Left renal cortex interstitium (tissue), 4 donors: Measurements from ENCODE around the gene DAZAP1. TPM values are rescaled to one million over a fixed set of nuclear protein-coding genes. Genes with fewer than 3 reads are reported as not detected.

Source experiments
- DNase-seq, 4 donors: peaks; one replicate each; pipeline ENCODE4 v3.0.0-alpha.2; 2013; ENCODE audit warnings: low read depth in 4 of 4, low spot score in 2 of 4, missing footprints in 1 of 4
- polyA plus RNA-seq, 4 donors: library from polyadenylated mRNA; unstranded; fragments of 120-200 nt; gene quantifications; one replicate each; pipeline ENCODE4 v1.2.1, GENCODE V29; 2013; ENCODE audit not compliant: insufficient read length in 4 of 4

The DAZAP1 gene
- polyA plus RNA-seq, 4 donors: 67.1 to 110 (median 95.0) TPM

- no peak for DNase-seq
Observed at GRCh38 chr19:1423436-1424191, 16.2 kb downstream of the DAZAP1 start.

- no peak for DNase-seq
Observed at GRCh38 chr19:1424192-1424955, 17.0 kb downstream of the DAZAP1 start.

GRCh38 chr19:1425102-1425837, 17.9 kb downstream of the DAZAP1 start:
- no peak for DNase-seq

GRCh38 chr19:1425902-1426301, 18.5 kb downstream of the DAZAP1 start:
- DNase-seq: no peak

GRCh38 chr19:1426736-1427135, 19.4 kb downstream of the DAZAP1 start:
- no peak for DNase-seq

DNA sequence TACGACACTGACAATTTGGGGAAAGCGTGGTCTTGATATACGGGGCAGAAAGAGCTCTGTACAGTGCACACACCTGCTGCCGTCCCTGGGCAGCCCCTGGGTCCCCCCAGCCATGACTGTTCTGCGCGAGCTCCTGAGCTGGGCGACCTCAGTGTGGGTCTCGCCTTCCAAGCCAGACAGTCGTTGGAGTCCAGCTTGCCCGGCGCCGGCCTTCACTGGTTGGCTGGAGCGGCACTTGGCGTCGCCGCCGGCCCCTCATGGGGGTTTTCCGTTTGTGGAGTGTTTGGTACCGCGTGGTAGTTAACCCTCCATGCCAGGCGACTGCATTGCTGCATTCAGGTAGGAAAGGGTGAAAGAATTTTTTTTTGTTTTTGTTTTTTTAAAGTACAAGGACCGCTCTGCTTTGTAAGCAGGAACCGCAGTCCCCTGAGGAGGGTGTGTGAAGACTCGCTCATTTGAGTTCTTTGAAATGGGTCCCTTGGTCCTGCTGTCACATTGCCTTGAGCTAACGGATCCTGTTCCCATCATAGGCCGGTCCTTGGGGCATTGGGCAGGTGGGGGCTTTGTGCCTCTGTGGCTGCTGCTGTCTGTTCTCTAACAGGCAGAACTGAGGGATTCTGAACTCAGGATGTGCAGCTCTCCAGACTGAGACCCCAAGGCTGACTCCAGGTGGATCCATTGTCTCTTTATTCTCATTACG, 20.0 kb downstream of the DAZAP1 start:
- DNase-seq: no peak

DNA sequence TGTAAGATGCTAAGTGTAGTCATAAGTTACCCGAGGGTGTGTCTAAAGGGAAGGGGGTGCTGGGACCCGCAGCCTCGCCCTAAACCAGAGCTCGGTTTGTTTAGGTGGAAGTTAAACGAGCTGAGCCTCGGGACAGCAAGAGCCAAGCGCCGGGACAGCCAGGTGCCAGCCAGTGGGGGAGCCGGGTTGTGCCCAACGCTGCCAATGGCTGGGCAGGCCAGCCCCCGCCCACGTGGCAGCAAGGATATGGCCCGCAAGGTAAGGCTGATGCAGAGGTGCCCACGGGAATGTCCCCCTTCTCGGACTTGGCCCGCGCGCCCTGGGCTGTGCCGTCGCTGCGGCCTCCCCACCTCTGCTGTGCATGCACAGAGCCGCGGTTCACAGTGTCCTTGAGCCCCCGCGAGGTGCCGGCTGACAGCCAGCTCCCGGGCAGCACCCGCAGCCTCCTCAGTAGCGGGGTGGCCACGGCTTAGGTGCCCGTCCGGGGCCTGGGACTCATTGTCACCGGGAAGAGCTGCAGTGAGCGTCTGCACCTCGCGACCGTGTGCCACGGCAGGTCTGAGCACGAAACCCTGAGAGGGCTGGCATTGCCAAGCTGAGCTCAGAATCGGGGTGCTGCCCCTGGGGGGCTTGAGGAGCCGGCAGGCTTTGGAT, 21.5 kb downstream of the DAZAP1 start:
- no peak for DNase-seq

GRCh38 chr19:1429750-1430149, 22.4 kb downstream of the DAZAP1 start:
- DNase-seq: no peak

DNA sequence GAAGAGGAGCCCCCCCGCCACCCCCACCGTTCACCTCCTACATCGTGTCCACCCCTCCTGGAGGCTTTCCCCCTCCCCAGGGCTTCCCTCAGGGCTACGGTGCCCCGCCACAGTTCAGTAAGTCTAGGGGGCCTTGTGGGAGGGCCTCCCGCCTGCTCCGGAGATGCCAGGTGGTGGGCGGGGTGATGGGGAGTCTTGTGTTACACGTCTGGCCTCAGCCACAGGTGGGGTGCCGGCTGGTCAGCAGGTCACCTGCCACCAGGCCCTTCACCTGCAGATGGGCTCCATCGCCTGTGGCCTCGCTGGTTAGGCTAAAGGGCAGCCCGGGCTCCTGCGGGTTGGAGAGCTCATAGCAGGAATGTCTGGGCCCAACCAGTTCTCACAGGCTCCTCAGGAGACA, 22.9 kb downstream of the DAZAP1 start:
- no peak for DNase-seq

GRCh38 chr19:1431759-1432506, 24.5 kb downstream of the DAZAP1 start:
- no peak for DNase-seq

GRCh38 chr19:1432507-1432887, 25.1 kb downstream of the DAZAP1 start:
- DNase-seq: no peak

GRCh38 chr19:1433119-1434039, 26.0 kb downstream of the DAZAP1 start:
- no peak for DNase-seq

DNA sequence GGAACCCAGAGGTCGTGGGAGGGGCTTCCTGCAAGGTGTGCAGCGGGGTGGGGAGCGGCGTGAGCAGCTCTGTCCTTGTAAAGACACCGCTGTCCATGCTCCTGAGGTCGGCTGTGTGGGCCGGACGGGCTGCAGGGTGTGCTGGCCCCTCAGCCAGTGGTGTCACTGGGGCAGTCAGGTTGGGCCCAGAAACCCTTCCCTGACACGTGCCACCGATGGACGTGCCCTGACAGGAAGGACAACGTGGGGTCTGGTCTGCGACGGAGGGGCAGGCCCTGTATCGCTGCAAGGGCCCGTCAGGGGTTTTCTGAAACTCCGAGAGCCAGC, 26.6 kb downstream of the DAZAP1 start:
- DNase-seq: no peak

- DNase-seq: no peak
Observed at GRCh38 chr19:1434577-1435060, 27.2 kb downstream of the DAZAP1 start.

DNA sequence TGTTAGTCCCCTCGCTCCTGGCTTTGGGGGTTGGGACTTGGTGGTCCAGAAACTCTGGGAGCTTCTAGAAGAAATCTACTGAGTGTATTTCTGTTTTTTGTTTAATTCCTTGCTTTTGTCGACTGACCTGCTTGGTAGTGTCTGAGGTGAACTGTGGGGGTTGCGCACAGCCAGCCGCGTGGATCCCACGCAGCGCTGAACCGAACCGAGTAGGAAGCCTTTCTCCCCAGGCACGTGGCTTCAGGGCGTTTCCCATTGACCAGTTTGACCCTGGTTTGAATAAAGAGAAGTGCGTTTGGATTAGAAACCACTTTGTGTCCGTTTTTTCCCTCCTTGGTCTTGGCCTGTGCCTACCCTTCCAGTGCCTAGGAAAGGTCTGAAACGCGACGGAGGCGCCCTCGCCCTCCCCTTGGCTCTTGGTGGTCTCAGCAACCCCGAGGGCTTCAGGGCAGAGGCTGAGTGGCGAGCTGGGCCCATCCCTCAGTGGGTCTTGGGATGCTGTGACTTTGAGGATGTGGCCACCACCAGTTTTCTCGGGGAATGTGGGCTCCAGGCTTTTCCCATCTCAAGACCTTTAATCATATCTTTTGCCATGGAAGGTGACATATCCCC, 28.1 kb downstream of the DAZAP1 start:
- DNase-seq: no peak

DNA sequence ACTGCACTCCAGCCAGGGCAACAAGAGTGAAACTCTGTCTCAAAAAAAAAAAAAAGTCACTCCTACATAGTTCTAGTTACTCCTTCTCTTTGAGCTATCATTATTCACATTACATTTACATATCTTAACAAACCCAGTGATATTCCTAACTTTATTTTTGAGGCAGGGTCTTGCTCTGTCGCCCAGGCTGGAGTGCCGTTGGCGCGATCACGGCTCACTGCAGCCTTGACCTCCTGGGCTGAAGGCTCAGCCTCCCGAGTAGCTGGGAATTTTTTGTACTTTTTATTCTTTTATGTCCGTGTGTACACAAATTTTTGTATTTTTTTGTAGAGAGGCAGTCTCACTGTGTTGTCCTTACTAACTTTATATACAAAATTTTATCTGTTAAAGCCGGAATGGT, 30.2 kb downstream of the DAZAP1 start:
- no peak for DNase-seq

DNA sequence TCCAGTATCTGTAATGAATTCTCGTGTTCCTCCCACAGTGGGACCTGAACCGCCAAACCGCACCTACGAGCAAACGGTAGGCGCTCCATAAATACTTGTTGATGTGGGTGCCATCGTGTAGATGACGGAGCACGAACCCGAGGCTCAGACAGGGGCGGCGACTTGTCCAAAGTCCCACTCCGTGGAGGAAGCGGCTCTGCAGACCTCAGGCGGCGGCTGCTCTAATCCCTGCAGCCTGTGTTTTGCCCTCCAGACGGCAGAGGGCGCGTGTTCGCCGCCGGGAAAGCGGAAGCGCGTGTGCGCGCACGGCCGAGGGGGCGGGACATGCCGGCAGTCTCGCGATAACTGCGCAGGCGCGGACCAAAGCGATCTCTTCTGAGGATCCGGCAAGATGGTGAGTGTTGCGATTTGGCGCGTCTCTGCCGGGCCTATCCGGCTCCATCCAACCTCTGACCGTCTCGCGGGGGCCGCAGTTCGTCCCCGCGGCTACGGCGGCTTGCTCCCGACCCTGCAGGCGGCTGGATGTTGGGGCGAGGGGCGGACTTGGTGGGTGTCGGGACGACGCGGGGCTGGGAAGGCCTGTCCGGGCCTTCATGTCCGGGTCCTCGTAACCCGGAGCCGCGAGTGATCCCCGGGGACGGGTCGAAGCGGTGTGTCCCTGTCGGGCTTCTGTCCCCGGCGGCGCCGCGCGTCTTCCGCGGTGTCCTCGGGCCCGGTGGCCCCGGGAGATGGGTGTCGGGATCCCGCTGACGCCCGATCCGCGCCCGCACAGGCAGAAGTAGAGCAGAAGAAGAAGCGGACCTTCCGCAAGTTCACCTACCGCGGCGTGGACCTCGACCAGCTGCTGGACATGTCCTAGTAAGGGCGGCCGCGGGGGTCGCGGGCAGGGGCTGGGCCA, 30.9 kb downstream of the DAZAP1 start, which contains the start of gene RPS15:
Gene RPS15 (plus strand): TSS at position 362 of the 898 bp plus-strand sequence. CDS start 30 bp downstream, at position 392.
- peak; percentile 88 to 95 (median 93) for DNase-seq
